HG03196 (cell line): ENCODE results near the gene KAZALD1.
"Not testable (repeated sequence)": the region's sequence is repeated elsewhere in the genome, so short reads cannot be mapped to it uniquely, and the experiment has no call there.

Experiments used
- ATAC-seq: cut with Tn5 transposase; IDR thresholded peaks from one replicate; pipeline ENCODE4 v1.9.1; 2021; ENCODE audit not compliant: unreplicated experiment

The KAZALD1 gene

DNA sequence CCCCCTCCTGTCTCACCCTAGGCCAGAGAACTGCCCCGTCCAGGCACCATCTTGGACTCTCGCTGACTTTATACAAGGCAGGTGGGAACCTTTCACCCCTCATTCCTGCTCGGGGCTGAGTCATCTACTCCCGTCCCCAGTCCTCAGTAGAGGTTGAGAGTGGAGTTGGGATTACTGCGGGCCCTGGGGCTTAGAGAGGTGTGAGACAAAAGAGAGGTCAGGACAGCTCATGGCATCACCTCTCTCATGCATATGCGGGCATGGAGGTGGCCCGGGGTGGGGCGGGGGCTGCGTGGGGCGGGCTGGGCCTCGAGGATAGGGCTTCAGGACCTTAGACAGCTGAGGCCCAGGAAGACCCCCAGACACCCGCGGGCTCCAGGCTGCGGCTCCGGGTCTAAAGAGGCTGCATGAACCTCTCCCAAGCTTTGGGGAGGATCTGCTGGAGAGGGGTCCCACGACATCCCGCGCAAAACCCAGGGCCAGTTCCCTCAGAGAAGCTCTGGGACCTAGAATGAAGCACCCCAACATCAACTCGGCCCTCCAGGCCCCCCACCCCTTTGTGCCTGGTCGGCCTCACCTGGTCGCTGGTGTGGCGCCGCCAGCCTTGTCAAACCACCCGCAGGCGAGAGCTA lies 31.2 kb upstream of the KAZALD1 start:
- ATAC-seq: no peak

- peak; percentile 83 for ATAC-seq
These were observed 30.5 kb upstream of the KAZALD1 start, which contains the start of the genes PDZD7 and SFXN3 for GRCh38 chr10:101031128-101031795. Gene PDZD7 (minus strand): TSS chr10:101031129. CDS start chr10:101030219, 910 bp downstream. Gene SFXN3 (plus strand): TSS chr10:101031234. CDS start chr10:101034695, 3,461 bp downstream.

GRCh38 chr10:101031796-101032636 lies 29.8 kb upstream of the KAZALD1 start:
- ATAC-seq: no peak

GRCh38 chr10:101032637-101033224 lies 29.1 kb upstream of the KAZALD1 start:
- no peak for ATAC-seq

GRCh38 chr10:101033276-101033675 lies 28.5 kb upstream of the KAZALD1 start:
- no peak for ATAC-seq

- not testable (repeated sequence) for ATAC-seq
These were observed 27.4 kb upstream of the KAZALD1 start for GRCh38 chr10:101034404-101034803.

DNA sequence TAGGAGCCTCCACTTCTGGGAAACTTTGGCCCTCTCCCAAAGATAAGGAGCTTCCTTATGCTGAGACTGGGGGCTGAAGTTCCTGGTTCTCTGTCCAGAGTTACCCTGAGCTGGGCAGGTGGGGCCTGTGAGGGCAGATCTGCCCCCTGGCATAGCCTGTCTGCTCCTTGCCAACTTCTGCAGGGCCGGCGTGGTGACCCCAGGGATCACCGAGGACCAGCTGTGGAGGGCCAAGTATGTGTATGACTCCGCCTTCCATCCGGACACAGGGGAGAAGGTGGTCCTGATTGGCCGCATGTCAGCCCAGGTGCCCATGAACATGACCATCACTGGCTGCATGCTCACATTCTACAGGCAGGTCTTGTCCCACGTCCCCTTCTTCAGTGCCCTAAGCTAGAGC lies 26.5 kb upstream of the KAZALD1 start:
- no peak for ATAC-seq

DNA sequence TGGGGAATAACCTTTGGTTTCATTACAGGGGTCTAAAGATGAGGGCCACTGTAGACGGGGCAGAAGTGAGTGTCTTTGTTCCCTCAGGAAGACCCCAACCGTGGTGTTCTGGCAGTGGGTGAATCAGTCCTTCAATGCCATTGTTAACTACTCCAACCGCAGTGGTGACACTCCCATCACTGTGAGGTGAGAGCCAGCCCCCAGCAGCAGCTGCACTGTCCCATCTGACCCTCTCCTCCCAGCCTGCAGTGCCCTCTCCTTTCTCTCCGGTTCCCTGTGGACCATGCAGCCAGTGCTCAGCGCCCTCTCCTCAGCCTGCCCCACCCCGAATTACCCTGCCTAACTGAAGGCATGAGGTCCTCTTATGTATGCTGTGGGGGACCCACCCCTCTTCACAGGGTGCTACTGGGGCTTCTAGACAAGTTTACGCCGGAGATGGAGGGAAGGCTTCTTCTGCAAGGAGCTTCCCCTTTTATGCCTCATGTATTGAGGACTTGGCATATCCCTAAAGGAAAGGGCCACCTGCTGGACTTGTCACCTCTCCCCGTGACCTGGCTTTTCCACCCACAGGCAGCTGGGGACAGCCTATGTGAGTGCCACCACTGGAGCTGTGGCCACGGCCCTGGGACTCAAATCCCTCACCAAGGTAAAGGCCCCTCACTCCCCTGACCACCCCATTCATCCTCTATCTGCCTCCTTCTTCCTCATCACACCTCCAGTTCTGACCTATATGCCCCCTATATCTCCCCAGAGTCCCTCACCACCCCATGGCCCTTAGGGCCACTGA lies 25.7 kb upstream of the KAZALD1 start:
- no peak for ATAC-seq

DNA sequence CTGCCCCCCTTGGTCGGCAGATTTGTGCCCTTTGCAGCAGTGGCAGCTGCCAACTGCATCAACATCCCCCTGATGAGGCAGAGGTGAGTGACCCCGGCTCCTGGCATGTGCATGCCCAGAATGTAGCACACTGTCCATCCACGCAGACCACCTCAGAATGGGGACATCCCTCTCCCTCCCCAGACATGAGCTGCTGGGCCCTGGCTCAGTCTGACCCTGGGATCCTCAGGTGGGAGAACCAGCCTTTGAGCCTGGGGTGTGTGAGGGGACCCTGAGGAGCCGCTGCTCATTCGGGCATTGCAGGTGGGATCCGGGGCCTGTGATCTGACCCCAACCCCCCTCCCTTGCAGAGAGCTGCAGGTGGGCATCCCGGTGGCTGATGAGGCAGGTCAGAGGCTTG lies 25.1 kb upstream of the KAZALD1 start:
- ATAC-seq: no peak

DNA sequence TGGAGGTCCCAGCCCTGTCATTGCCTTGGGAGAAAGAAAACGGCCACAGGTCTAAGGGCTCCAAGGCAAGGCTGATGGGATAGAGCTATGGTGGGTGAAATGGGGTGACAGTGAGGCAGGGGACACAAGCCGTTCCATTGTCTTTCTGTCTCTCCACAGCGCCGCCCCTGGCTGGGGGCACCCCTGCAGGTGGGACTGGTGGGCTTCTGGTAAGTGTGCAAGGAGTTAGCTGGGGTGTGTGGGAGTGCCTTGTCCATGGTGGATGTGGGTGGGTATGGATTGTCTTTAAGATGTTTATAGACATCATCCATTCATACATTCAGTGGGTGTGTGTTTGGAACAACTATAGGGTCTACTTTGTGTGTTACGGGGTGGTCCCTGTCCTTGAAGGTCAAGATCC lies 23.3 kb upstream of the KAZALD1 start:
- ATAC-seq: no peak

GRCh38 chr10:101040061-101040460 lies 21.7 kb upstream of the KAZALD1 start:
- ATAC-seq: no peak

- no peak for ATAC-seq
These were observed 20.9 kb upstream of the KAZALD1 start for GRCh38 chr10:101040851-101041250.

DNA sequence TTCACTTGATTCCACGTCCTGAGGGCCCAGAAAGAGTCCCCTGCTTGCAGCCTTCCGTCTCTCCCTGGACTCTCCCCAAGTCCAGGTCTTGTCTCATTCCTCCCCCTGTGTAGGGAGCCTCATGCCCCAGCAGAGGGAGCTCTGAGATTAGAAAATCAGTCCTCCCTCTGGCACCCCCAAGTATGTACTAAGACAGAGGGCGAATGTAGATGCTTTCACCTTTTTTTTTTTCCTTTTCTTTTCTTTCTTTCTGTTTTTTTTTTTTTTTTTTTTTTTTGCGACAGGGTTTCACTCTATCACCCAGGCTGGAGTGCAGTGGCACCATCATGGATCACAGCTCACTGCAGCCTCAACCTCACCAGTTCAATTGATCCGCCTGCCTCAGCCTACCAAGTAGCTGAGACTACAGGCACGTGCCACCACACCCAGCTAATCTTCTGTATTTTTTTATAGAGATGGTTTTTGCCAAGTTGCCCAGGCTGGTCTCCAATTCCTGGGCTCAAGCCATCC lies 20.5 kb upstream of the KAZALD1 start:
- ATAC-seq: peak; percentile 51

- no peak for ATAC-seq
These were observed 19.7 kb upstream of the KAZALD1 start for GRCh38 chr10:101042118-101042517.

- peak; percentile 81 for ATAC-seq
These were observed 19.0 kb upstream of the KAZALD1 start for GRCh38 chr10:101042667-101043362.

DNA sequence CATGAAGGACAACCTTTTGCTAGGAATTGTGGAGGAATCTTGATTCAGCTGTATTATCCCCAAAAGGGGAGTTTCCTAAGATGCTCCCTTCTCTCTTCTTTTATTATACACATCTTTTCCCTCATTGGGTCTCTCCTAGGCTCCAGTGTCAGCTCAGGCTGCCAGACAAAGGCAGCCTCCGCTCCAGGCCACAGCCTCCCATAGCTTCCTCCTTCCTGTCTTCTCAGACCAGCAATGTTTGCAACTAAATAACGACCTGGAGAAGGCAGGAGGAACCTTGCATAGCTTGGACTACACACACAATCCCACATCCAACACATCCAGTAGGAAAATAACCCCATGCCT lies 18.5 kb upstream of the KAZALD1 start:
- ATAC-seq: no peak

DNA sequence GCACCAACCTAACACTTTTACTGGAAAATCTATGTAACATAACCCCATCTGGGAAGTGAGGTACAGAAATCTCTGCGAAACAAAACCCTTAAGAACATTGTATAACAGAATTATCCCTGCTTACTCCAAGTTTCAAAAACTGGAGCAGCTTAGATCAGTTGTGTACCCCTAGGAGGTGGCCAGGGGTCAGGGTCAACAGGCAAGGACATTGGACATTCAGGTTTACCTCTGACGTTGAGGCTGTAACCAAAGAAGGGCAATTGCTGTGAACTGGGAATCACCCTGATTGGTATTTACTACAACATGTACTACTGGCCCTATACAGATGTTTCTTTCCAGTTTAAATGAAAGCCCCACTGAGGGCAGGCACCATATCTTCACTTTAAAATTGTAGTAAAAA lies 17.7 kb upstream of the KAZALD1 start:
- ATAC-seq: no peak

DNA sequence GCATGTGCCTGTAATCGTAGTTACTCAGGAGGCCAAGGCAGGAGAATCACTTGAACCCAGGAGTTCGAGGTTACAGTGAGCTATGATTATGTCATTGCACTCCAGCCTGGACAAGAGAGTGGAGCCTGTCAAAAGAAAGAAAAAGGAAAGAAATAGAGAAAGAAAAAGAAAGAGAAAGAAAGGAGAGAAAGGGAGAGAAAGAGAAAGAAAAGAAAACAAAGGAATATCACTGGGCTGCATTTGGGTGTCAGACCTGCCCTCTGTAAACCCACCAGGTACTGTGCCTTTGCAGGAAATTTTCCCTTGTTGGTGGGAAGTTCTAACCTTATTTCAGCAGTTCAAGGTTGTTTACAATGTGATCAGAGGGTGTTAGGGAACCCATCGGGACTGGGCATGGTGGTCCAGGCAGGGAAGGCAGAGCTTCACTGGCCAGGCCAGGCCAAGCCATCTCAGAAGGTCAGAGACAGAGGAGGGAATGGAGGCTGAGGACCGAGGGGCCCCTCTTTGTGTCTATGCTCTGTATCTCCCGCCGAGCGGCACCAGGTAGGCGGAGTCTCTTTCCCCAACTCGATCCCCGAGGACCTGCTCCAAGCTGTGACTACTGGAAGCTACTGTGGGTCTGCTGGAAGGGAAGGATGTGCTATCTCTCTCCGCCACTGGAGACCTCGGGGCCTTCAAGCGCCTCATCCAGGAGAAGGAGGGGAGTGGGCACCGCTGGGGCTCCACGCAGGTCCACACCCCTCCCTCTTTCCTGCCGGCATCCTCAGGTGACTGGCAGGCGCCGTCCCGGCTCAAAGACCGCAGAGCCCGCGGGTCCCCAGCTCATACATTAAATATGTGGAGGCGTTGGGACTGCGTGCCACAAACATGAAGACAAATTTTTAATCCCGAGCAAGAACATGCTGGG lies 15.2 kb upstream of the KAZALD1 start:
- ATAC-seq: no peak

DNA sequence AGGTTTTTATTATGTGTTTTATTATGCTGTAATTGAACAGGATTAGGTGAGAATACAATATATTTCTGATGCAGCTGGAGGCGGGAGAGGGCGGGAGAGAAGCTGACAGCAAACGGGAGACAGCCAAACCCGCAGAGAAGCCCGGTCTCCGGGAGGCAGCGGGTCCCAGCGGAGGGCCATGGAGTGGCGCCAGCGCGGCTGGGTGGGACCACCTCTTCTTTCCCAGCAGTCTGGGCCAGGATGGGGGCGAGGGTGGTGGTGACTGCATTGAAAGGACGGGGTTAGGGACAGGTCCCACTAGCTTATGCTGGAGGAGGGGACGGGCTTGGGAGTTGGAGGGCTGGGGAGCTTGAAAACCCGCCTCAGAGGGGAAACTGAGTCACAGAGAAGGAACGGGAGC lies 14.5 kb upstream of the KAZALD1 start:
- ATAC-seq: no peak
